IMR-90 (cell line): Measurements from ENCODE around the gene CDC7. TPM values are rescaled to one million over a fixed set of nuclear protein-coding genes. Genes with fewer than 3 reads are reported as not detected.

Source experiments
- ATAC-seq: fragments of 200-7000 bp; cut with Tn5 transposase; 2 replicates; pipeline ENCODE4 v1.9.1; 2020; ENCODE audit warnings: low read depth, mild to moderate bottlenecking, moderate library complexity
- BruUV-seq: library from RNA; stranded (reverse); fragments of 400-500 nt; replicated peaks from 2 replicates; lab custom pipeline; 2021; lab: Mats Ljungman, UMichigan
- CTCF ChIA-PET: fragments of 300-600 bp; formaldehyde crosslinking; extraction: SDS; loops from one replicate; lab custom pipeline; 2021; ENCODE audit warnings: antibody characterized with exemption; lab: Yijun Ruan, JAX
- POLR2A ChIA-PET: fragments of 300-600 bp; sonication (Branson Sonifier 250); formaldehyde crosslinking; loops from one replicate; lab custom pipeline; 2022; ENCODE audit warnings: antibody characterized with exemption; ENCODE audit not compliant: unreplicated experiment; lab: Charles Lee
- DNase-seq: peaks from one replicate; pipeline ENCODE4 v3.0.0; 2013
- H2AFZ ChIP-seq: replicated peaks from 2 replicates; pipeline ENCODE3; 2013; ENCODE audit warnings: low read length, mild to moderate bottlenecking; ENCODE audit not compliant: poor library complexity
- H2AK5ac ChIP-seq: 2 replicates; pipeline ENCODE4 v1.6.1; 2013; ENCODE audit warnings: low read depth, low read length, inconsistent platforms
- H2AK9ac ChIP-seq: replicated peaks from 2 replicates; pipeline ENCODE3; 2013; ENCODE audit warnings: mild to moderate bottlenecking, low read depth, low read length, moderate library complexity; ENCODE audit not compliant: poor library complexity
- H2BK120ac ChIP-seq: 2 replicates; pipeline ENCODE4 v1.6.1; 2013; ENCODE audit warnings: low read depth, low read length, inconsistent platforms
- H2BK15ac ChIP-seq: 3 replicates; pipeline ENCODE4 v1.6.1; 2013; ENCODE audit warnings: low read depth, low read length, inconsistent platforms
- H2BK20ac ChIP-seq: 2 replicates; pipeline ENCODE4 v1.6.1; 2013; ENCODE audit warnings: low read depth, mild to moderate bottlenecking, inconsistent platforms, low read length, moderate library complexity
- H2BK5ac ChIP-seq: 2 replicates; pipeline ENCODE4 v1.6.1; 2013; ENCODE audit warnings: mild to moderate bottlenecking, low read depth, low read length, inconsistent platforms; ENCODE audit not compliant: poor library complexity, severe bottlenecking
- H3K14ac ChIP-seq: replicated peaks from 2 replicates; pipeline ENCODE4 v1.6.1; 2013; ENCODE audit warnings: low read depth, low read length, inconsistent platforms
- H3K18ac ChIP-seq: 2 replicates; pipeline ENCODE4 v1.6.1; 2013; ENCODE audit warnings: low read depth, low read length, control low read depth
- H3K23ac ChIP-seq: 2 replicates; pipeline ENCODE4 v1.6.1; 2013; ENCODE audit warnings: low read depth, low read length, inconsistent platforms
- H3K27ac ChIP-seq: 2 replicates; pipeline ENCODE4 v1.5.1; 2013; ENCODE audit warnings: mild to moderate bottlenecking, control low read depth, low read length; ENCODE audit not compliant: insufficient read depth
- H3K27me3 ChIP-seq: 2 replicates; pipeline ENCODE4 v1.6.1; 2013; ENCODE audit warnings: low read length; ENCODE audit not compliant: control insufficient read depth, insufficient read depth
- H3K36me3 ChIP-seq: 2 replicates; pipeline ENCODE4 v1.6.1; 2013; ENCODE audit warnings: low read length, mixed read lengths; ENCODE audit not compliant: control insufficient read depth, insufficient read depth
- H3K4ac ChIP-seq: 2 replicates; pipeline ENCODE4 v1.6.1; 2013; ENCODE audit warnings: low read depth, low read length, inconsistent platforms
- H3K4me1 ChIP-seq: 2 replicates; pipeline ENCODE4 v1.6.1; 2013; ENCODE audit warnings: low read length, mixed read lengths; ENCODE audit not compliant: control insufficient read depth, insufficient read depth
- H3K4me2 ChIP-seq: 2 replicates; pipeline ENCODE4 v1.6.1; 2013; ENCODE audit warnings: low read depth, mild to moderate bottlenecking, control low read depth, low read length, moderate library complexity
- H3K4me3 ChIP-seq: 2 replicates; pipeline ENCODE4 v1.5.1; 2013; ENCODE audit warnings: low read depth, mild to moderate bottlenecking, control low read depth, low read length, moderate library complexity; ENCODE audit not compliant: insufficient read depth
- H3K56ac ChIP-seq: 2 replicates; pipeline ENCODE4 v1.6.1; 2013; ENCODE audit warnings: low read length, inconsistent platforms; ENCODE audit not compliant: insufficient read depth; ENCODE audit errors: extremely low read depth
- H3K79me1 ChIP-seq, 2 experiments: 2 replicates each; pipeline ENCODE4 v1.6.1; 2013; ENCODE audit warnings: low read length in 2 of 2, inconsistent platforms in 1 of 2, low read depth in 1 of 2
- H3K9ac ChIP-seq: 2 replicates; pipeline ENCODE4 v1.6.1; 2013; ENCODE audit warnings: low read depth, low read length, control low read depth
- H3K9me1 ChIP-seq: 2 replicates; pipeline ENCODE4 v1.6.1; 2013; ENCODE audit warnings: low read length, inconsistent platforms; ENCODE audit not compliant: insufficient read depth
- H3K9me3 ChIP-seq: 2 replicates; pipeline ENCODE4 v1.6.1; 2013; ENCODE audit warnings: low read length; ENCODE audit not compliant: control insufficient read depth, insufficient read depth
- H4K20me1 ChIP-seq: 2 replicates; pipeline ENCODE4 v1.6.1; 2013; ENCODE audit warnings: low read length, inconsistent platforms; ENCODE audit not compliant: insufficient read depth
- H4K5ac ChIP-seq: 2 replicates; pipeline ENCODE4 v1.6.1; 2013; ENCODE audit warnings: mild to moderate bottlenecking, low read depth, low read length, control low read depth
- H4K8ac ChIP-seq, 2 experiments: 2 replicates each; pipeline ENCODE4 v1.6.1; 2013; ENCODE audit warnings: low read depth in 2 of 2, low read length in 2 of 2, control low read depth in 1 of 2, inconsistent platforms in 1 of 2
- H4K91ac ChIP-seq: 2 replicates; pipeline ENCODE4 v1.6.1; 2013; ENCODE audit warnings: low read depth, low read length, inconsistent platforms; ENCODE audit not compliant: insufficient read depth
- BHLHE40 ChIP-seq: fragments of 150-350 bp; IDR thresholded peaks from 2 replicates; pipeline ENCODE4 v1.6.1; 2016; ENCODE audit warnings: mild to moderate bottlenecking, low read depth, low read length
- CHD1 ChIP-seq: IDR thresholded peaks from 2 replicates; pipeline ENCODE4 v1.6.1; 2012; ENCODE audit warnings: low read depth, low read length, improper control_type of control experiment
- ELK1 ChIP-seq: fragments of 150-350 bp; IDR thresholded peaks from 2 replicates; pipeline ENCODE4 v1.6.1; 2016; ENCODE audit warnings: low read depth, mild to moderate bottlenecking, low read length, moderate library complexity, borderline replicate concordance
- FOS ChIP-seq: fragments of 150-350 bp; IDR thresholded peaks from 2 replicates; pipeline ENCODE4 v1.6.1; 2016; ENCODE audit warnings: low read depth, low read length
- MAFK ChIP-seq: IDR thresholded peaks from 2 replicates; pipeline ENCODE4 v1.6.1; 2012; ENCODE audit warnings: low read depth, low read length, improper control_type of control experiment
- MAZ ChIP-seq: IDR thresholded peaks from 2 replicates; pipeline ENCODE4 v1.6.1; 2012; ENCODE audit warnings: low read depth, mild to moderate bottlenecking, low read length, improper control_type of control experiment, moderate library complexity, borderline replicate concordance
- MXI1 ChIP-seq: IDR thresholded peaks from 2 replicates; pipeline ENCODE4 v1.6.1; 2012; ENCODE audit warnings: low read depth, mild to moderate bottlenecking, low read length, moderate library complexity, borderline replicate concordance
- POLR2A ChIP-seq: IDR thresholded peaks from 2 replicates; pipeline ENCODE4 v1.6.1; 2012; ENCODE audit warnings: mild to moderate bottlenecking, low read depth, low read length
- RAD21 ChIP-seq: IDR thresholded peaks from 2 replicates; pipeline ENCODE4 v1.6.1; 2012; ENCODE audit warnings: low read length, improper control_type of control experiment
- RCOR1 ChIP-seq: IDR thresholded peaks from 2 replicates; pipeline ENCODE4 v1.6.1; 2012; ENCODE audit warnings: mild to moderate bottlenecking, low read length, improper control_type of control experiment; ENCODE audit not compliant: insufficient replicate concordance
- RFX5 ChIP-seq: IDR thresholded peaks from 2 replicates; pipeline ENCODE4 v1.8.0; 2012; ENCODE audit warnings: low read depth, mild to moderate bottlenecking, low read length, moderate library complexity
- SMC3 ChIP-seq: fragments of 150-350 bp; IDR thresholded peaks from 2 replicates; pipeline ENCODE4 v1.6.1; 2016; ENCODE audit warnings: low read depth, mild to moderate bottlenecking, antibody characterized with exemption, low read length, moderate library complexity
- WGBS, 2 experiments: methylation state at CpG; one replicate each; pipeline versions ENCODE4 v1.1.5 to v1.1.7; 2013; ENCODE audit warnings: missing lambda C conversion rate in 2 of 2; ENCODE audit not compliant: insufficient read length in 1 of 2; ENCODE audit errors: extremely low coverage in 2 of 2; 5-methylcytosine and 5-hydroxymethylcytosine counted together
- dilution Hi-C: fragments of 300-500 bp; cut with HindIII; formaldehyde crosslinking; loops from one replicate; pipeline ENCODE4 v1.14.3; 2018; ENCODE audit warnings: low sequenced_read_pairs; ENCODE audit not compliant: unreplicated experiment
- in situ Hi-C: fragments of 300-500 bp; cut with MboI; formaldehyde crosslinking; loops from 3 replicates; pipeline ENCODE4 v1.14.3; 2019; ENCODE audit warnings: low sequenced_read_pairs, inconsistent platforms, mixed read lengths
- intact Hi-C: fragments of 100-400 bp; cut with micrococcal nuclease; formaldehyde crosslinking; loops from 2 replicates; pipeline ENCODE4 v1.10.0; 2022
- polyA plus RNA-seq, 3 experiments: library from polyadenylated mRNA; depleted of rRNA; stranded (reverse); fragments of >200 nt; gene quantifications; 2 replicates each; pipeline ENCODE4 v1.2.3, GENCODE V29; 2012; ENCODE audit warnings: low replicate concordance in 1 of 3
- total RNA-seq: library from RNA; depleted of rRNA; stranded (reverse); fragments of >200 nt; gene quantifications from 2 replicates; pipeline ENCODE4 v1.2.3, GENCODE V29; 2012
- TF ChIP-seq, protein P1 (sequence below): fragments of 150-350 bp; IDR thresholded peaks from 2 replicates; pipeline ENCODE4 v1.6.1; 2017; ENCODE audit warnings: mild to moderate bottlenecking, antibody characterized with exemption, low read length, low read depth

Gene CDC7
- total and polyA plus RNA-seq, 2 of the 4 experiments (the other 2 are of a cell fraction), result 4.3 to 4.7 TPM

- TF ChIP-seq, protein P1, sequence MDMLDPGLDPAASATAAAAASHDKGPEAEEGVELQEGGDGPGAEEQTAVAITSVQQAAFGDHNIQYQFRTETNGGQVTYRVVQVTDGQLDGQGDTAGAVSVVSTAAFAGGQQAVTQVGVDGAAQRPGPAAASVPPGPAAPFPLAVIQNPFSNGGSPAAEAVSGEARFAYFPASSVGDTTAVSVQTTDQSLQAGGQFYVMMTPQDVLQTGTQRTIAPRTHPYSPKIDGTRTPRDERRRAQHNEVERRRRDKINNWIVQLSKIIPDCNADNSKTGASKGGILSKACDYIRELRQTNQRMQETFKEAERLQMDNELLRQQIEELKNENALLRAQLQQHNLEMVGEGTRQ, result no peak
Observed at GRCh38 chr1:91568261-91568660, 67.6 kb downstream of the CDC7 start (continued).

- in situ Hi-C loops (no loop called here), dilution Hi-C loops (no loop called here), intact Hi-C loops (no loop called here)
- ChIA-PET CTCF (interaction anchor here (0.6 to 1.2 kb wide), 3 partner anchors 8 to 242 kb away, joined by 3 to 5 read pairs (median 3); no protein-coding TSS in a partner anchor), POLR2A (no interaction called here)
- peak; percentile 93 for DNase-seq
- peaks cover 15% of the 10 kb centered on the region for H3K9me1 ChIP-seq
- peak overlapping the region; percentile 91 for H2AFZ ChIP-seq
- peak overlapping the region; percentile 93 for H3K4ac ChIP-seq
- peak; percentile 93 for ATAC-seq
- H3K18ac ChIP-seq, result peak overlapping the region; percentile 73
- H3K36me3 ChIP-seq, result no peaks in the 10 kb centered on the region
- peak overlapping the region; percentile 71; the same call in 1 of the 2 replicates for H3K23ac ChIP-seq
- peak overlapping the region; percentile 58 to 93 for H4K8ac ChIP-seq
- H3K79me1 ChIP-seq, result no peaks in the 10 kb centered on the region
- H3K4me1 ChIP-seq, result peaks cover 17% of the 10 kb centered on the region
- peak overlapping the region; percentile 81 for H4K91ac ChIP-seq
- H3K9ac ChIP-seq, result peak overlapping the region; percentile 54; the same call in 1 of the 2 replicates
- peak overlapping the region; percentile 93 for H2BK20ac ChIP-seq
- H3K4me2 ChIP-seq, result peak overlapping the region; percentile 33
- peak overlapping the region; percentile 78 for H3K14ac ChIP-seq
- H3K4me3 ChIP-seq, result no peak overlapping the region
- H4K20me1 ChIP-seq, result no peaks in the 10 kb centered on the region
- peak overlapping the region; percentile 65 for H4K5ac ChIP-seq
- H3K27me3 ChIP-seq, result no peaks in the 10 kb centered on the region
- no peaks in the 10 kb centered on the region for H3K9me3 ChIP-seq
- H2AK9ac ChIP-seq, result peak overlapping the region; percentile 75
- H3K56ac ChIP-seq, result peak overlapping the region; percentile 68
- peak overlapping the region; percentile 95 for H2BK5ac ChIP-seq
- no CpG with 5 or more reads among the region's 7 CpGs for WGBS, 2 experiments
- BruUV-seq, result no TSS peak
- peak overlapping the region; percentile 82 for H2AK5ac ChIP-seq
- peak overlapping the region; percentile 97 for H2BK15ac ChIP-seq
- peak overlapping the region; percentile 88 for H3K27ac ChIP-seq
- peak overlapping the region; percentile 96 for H2BK120ac ChIP-seq
- no peak for TF ChIP-seq RCOR1
- TF ChIP-seq, protein P1, result 0 out of 2 replicates have a peak, but pooled peaks have one; percentile 33
- TF ChIP-seq RFX5, result no peak
- peak; percentile 86 for TF ChIP-seq MXI1
- peak; percentile 92 for TF ChIP-seq BHLHE40
- TF ChIP-seq SMC3, result no peak
- TF ChIP-seq POLR2A, result no peak
- 0 out of 2 replicates have a peak, but pooled peaks have one; percentile 11 for TF ChIP-seq FOS
- TF ChIP-seq ELK1, result no peak
- TF ChIP-seq MAZ, result peak; percentile 58
- TF ChIP-seq RAD21, result peak; percentile 12; the same call in 1 of the 2 replicates
- no peak for TF ChIP-seq CHD1
- no peak for TF ChIP-seq MAFK
Observed at GRCh38 chr1:91569411-91570119, 68.9 kb downstream of the CDC7 start.
